Hematopoietic multipotent progenitor cell treated with erythropoietin and hydrocortisone succinate and interleukin-3 and kit ligand, for 4 days (in vitro differentiated cells): ENCODE data around the gene CCDC127.
"Not testable (repeated sequence)": the region's sequence is repeated elsewhere in the genome, so short reads cannot be mapped to it uniquely, and the experiment has no call there.

ENCODE experiments used
- DNase-seq: peaks from one replicate; pipeline ENCODE4 v3.0.0-alpha.2; 2015

The CCDC127 gene, protein sequence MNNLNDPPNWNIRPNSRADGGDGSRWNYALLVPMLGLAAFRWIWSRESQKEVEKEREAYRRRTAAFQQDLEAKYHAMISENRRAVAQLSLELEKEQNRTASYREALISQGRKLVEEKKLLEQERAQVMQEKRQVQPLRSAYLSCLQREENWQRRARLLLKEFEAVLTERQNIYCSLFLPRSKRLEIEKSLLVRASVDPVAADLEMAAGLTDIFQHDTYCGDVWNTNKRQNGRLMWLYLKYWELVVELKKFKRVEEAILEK

DNA sequence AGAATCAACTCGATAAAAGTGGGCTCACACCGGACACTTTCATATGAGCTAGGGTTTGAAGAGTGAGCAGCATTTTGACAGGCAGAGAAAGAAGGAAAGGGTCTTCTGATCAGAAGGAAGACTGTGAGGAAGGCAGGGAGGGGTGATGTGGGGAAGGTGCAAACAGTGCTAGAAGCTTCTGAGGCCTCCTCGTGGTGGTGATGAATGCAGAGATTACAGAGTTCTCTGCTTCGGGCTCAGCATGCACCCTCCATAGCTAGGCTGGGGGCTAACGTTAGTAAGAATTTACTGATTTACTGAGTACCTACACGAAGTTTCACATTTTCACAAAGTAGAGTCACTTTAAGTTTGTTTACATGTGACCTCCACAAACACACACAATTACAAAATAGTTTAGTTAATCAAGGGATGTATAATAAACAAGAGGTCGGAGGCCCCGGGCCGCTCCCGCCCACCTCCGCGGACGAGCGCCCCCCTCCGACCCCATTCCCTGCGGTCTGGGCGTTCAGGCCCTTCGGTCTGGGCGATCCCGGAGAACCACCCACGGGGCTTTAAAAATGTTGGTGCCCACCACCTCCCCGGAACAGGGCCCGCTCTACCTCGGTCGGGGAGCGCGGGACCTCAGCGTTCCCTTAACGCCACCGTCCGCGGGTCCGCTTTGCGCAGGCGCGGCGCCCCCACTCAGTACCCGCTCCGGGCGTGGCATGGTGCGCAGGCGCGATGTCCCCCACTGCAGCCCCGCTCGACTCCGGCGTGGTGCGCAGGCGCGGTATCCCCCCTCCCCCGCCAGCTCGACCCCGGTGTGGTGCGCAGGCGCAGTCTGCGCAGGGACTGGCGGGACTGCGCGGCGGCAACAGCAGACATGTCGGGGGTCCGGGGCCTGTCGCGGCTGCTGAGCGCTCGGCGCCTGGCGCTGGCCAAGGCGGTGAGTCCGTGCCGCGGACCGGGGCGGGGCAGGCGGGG, at the start of gene CCDC127, which contains the start of gene SDHA:
Gene CCDC127, minus strand, starts transcription at position 660 of the 963 bp plus-strand sequence. CDS start 1,304 bp downstream, outside the sequence.
Gene SDHA, plus strand, starts transcription at position 827 of the 963 bp plus-strand sequence. Its CDS starts 36 bp downstream, at position 863.
- DNase-seq: peak; percentile 98

DNA sequence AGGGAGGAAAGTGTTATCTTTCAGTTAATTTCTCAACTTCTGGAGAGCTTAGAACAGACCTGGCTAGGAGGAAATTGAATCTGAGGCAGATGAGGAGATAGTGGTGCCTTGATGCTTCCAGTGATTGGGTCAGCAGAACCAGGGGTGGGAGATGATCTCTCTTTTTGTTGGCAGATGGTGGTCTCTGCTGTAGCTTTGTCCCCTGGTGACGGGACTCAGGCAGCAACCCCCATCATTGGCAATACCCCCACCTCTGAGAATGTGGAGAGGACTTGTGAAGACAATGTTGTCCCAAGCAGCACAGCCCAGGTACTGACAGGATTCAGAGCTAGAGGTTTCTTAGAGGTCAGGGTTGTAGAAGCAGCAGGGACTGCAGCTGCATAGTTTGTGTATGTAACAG, 49.8 kb upstream of the CCDC127 start:
- no peak for DNase-seq

DNA sequence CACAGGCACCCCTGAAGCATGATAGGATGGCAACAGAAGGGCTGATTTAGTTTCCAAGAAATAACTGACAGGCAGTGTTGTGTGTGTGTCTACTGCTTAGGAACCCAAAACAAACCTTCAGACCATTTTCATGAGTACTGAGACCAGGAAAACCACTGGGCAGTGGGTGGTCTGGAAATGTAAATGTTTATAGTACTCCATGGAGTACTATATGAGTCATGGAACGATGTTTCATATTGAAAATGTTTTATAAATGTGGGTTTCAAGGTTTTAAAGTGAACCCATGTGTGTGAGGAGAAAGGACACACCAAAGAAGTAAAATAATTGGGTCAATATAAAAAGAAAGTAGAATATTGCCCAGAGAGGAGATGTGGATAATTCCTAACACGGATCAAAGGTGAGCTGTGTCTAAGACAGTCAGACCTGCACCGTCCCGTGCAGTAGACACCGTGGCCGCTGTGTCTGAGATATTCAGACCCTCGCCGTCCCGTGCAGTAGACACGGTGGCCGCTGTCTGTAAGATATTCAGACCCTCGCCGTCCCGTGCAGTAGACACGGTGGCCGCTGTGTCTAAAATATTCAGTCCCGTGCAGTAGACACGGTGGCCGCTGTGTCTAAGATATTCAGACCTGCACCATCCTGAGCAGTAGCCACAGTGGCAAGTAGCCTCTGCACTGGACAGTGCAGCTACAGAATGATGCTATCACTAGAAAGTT, 48.5 kb upstream of the CCDC127 start:
- not testable (repeated sequence) for DNase-seq

DNA sequence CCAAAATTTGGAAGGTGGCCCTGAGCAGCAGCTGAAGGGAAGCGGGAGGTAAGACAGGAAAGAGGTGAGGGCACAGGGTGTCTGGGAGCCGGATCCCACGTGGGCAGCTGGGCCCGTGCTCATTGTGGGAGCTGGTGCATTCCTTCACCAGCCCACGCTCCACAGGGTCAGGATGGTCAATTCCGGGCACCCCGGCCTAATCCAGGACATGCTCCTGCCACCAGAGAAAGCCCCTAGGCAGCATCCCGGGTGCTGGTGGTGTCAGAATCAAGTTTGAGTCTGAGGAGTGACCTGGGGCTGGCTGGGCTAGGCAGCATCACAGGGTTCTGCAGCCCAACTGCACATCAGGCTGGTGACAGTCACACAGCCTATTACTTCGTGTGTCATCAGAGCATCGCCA, 46.4 kb upstream of the CCDC127 start:
- no peak for DNase-seq

DNA sequence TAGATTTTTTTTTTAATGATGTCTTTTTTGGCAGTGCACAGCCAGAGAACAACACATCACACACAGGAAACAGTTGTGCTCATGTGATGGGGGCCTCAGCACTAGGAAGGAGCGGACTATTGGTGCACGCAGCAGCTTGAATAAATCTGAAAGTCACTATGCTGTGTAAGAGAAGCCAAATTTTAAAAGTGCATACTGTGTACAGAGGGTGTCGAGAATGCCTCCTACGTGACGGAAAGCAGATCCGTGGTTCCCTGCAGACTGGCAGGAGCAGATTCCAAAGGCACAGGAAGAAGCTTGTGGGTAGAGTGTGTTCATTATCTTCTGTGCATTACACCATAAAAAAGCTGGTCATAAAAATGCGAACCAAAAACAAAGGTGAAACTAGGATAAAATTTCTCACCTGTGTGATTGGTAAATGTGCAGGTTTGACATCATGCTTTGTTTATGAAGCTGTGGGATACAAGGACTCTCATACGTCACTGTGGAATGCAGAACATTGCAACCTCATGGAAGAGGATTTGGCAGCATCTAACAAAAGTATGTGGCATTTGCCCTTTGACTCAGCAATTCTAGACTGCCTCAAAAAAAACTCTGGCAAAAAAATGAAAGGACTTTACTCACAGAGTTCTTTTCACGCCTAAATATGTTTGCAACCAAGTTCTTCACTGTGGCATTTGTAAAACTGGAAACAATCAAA, 45.5 kb upstream of the CCDC127 start:
- DNase-seq: not testable (repeated sequence)

DNA sequence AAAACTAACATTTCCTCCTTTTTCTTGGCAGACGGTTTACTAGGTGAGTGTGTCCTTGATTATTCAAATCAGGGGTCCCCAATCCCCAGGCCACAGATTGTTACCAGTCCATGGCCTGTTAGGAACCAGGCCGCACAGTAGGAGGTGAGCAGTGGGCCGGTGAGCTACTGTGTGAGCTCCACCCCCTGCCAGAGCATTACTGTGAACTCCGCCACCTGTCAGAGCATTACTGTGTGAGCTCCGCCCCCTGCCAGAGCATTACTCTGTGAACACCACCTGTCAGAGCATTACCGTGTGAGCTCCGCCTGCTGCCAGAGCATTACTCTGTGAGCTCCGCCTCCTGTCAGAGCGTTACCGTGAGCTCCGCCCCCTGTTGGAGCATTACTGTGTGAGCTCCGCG, 39.2 kb upstream of the CCDC127 start:
- no peak for DNase-seq

DNA sequence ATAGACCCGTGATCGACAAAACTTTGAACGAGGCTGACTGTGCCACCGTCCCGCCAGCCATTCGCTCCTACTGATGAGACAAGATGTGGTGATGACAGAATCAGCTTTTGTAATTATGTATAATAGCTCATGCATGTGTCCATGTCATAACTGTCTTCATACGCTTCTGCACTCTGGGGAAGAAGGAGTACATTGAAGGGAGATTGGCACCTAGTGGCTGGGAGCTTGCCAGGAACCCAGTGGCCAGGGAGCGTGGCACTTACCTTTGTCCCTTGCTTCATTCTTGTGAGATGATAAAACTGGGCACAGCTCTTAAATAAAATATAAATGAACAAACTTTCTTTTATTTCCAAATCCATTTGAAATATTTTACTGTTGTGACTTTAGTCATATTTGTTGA, 38.4 kb upstream of the CCDC127 start:
- not testable (repeated sequence) for DNase-seq

DNA sequence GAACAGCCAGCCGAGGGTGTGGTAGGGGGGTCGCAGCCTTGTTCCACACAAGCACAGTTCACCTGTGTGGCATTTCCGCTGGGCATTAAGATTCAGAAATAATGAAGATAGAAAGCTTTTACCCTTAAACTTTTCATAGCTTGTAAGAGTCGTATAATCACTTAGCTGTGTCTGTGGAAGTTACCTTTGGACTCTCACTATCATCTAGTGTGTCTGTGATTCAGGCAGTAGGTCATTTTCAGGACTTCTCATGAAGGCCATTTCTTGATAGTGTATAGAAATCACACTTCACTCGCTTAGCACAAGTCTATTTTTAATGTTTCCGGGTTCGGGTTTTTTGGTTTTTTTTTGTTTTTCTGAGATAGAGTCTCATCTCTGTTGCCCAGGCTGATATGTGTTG, 37.2 kb upstream of the CCDC127 start:
- not testable (repeated sequence) for DNase-seq

DNA sequence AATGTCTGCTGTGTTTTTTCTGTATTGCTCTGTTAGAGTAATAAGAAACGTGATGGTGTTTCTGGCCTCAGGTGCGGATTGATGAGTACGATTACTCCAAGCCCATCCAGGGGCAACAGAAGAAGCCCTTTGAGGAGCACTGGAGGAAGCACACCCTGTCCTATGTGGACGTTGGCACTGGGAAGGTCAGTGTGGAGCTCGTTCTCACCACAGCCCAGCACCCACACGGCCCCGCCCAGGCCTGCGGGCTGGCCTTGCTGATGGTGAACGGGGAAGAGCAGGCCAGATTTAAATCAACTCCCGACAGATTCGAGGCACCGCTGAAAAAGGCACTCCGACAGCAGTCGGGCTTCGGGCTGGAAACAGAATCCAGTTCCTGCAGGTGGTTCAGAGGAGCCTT, 36.4 kb upstream of the CCDC127 start:
- not testable (repeated sequence) for DNase-seq

DNA sequence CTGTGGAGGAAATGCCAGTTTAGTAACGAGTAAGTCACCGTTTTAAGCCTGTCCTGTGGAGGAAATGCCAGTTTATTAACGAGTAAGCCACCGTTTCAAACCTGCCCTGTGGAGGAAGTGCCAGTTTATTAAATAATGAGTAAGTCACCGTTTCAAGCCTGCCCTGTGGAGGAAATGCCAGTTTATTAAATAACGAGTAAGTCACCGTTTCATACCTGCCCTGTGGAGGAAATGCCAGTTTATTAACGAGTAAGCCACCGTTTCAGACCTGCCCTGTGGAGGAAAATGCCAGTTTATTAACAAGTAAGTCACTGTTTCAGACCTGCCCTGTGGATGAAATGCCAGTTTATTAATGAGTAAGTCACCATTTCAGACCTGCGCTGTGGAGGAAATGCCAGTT, 34.6 kb upstream of the CCDC127 start:
- DNase-seq: no peak

DNA sequence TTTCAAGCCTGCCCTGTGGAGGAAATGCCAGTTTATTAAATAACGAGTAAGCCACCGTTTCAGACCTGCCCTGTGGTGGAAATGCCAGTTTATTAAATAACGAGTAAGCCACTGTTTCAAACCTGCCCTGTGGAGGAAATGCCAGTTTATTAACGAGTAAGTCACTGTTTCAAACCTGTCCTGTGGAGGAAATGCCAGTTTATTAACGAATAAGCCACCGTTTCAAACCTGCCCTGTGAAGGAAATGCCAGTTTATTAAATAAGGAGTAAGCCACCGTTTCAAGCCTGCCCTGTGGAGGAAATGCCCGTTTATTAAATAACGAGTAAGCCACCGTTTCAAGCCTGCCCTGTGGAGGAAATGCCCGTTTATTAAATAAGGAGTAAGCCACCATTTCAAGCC, 34.0 kb upstream of the CCDC127 start:
- not testable (repeated sequence) for DNase-seq

DNA sequence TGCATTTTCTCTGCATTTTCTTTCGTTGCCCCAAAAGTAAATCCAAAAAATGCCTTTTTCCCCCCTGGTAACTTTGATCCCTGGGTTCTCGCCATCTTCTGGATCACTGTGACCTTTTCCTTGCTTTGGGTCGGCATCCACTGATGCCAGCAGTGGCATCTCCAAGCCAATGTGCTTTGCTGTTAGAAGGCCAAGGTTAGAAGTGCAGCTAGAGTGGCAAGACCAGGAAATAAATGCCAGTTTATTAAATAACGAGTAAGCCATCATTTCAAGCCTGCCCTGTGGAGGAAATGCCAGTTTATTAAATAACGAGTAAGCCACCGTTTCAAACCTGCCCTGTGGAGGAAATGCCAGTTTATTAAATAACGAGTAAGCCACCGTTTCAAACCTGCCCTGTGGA, 33.6 kb upstream of the CCDC127 start:
- DNase-seq: not testable (repeated sequence)

DNA sequence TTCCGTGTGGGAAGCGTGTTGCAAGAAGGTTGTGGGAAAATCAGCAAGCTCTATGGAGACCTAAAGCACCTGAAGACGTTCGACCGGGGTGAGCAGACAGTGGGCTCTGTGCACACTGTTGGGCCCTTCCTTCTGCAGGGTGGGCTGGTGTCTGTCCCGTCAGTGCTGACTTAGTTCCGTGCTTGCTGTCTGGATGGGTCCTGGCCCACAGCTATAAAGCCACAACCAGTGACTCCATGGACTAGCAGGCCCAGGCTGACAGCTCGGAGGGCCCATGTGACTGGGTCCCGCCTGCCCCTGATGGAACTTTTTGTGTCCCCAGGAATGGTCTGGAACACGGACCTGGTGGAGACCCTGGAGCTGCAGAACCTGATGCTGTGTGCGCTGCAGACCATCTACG, 33.1 kb upstream of the CCDC127 start:
- not testable (repeated sequence) for DNase-seq

DNA sequence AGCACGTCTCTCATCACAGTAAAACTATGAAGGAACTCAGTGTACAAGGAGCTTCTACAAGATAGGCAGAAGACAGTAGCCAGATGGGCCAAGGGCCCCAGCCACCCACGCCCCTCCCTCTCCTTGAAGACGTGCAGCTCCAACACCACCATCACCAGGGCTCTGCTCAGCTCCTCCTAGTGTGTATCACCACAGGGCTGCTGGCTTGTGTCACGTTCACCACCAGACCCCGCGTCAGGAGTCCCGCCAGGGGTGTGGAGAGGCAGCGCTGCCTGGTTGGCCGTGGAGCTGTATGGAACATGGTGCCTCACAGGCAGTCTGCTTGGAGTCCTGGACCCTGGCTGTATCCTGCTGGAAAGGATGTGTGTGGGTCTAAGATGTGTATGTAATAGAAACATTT, 32.4 kb upstream of the CCDC127 start:
- not testable (repeated sequence) for DNase-seq

DNA sequence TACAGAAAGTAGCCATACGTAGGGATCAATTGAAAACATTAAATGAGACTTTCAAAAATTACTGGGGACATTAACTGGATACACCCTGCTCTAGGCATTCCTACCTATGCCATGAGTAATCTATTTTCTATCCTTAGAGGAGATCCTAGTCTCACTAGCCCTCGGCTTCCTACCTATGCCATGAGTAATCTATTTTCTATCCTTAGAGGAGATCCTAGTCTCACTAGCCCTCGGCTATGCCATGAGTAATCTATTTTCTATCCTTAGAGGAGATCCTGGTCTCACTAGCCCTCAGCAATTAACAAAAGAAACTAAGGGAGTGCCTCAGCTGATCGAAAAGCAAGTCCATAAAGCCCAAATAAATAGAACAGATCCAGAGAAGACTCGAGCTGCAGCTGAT, 27.8 kb upstream of the CCDC127 start:
- not testable (repeated sequence) for DNase-seq

DNA sequence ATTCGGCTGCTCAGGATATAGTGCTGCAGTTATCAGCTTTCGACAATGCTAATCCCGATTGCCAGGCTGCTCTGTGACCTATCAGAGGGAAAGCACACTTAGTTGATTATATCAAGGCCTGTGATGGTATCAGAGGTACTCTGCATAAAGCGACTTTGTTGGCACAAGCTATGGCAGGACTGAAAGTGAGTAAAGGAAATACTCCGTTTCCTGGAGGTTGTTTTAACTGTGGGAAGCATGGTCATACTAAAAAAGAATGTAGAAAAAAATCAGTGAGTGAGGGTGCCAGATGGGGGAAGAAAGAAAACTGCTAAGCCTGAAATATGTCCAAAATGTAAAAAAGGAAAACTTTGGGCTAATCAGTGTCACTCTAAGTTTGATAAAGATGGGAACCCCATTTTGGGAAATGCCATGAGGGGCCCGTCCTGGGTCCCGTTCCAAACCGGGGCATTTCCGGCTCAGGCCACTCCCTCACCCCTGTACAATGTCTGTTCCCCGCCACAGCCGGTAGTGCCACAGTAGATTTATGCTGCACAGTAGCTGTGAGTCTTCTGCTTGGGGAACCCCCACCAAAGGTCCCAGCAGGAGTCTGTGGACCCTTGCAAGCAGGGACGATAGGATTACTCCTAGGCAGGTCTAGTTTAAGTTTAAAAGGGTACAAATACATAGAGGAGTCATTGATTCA, 25.9 kb upstream of the CCDC127 start:
- not testable (repeated sequence) for DNase-seq

DNA sequence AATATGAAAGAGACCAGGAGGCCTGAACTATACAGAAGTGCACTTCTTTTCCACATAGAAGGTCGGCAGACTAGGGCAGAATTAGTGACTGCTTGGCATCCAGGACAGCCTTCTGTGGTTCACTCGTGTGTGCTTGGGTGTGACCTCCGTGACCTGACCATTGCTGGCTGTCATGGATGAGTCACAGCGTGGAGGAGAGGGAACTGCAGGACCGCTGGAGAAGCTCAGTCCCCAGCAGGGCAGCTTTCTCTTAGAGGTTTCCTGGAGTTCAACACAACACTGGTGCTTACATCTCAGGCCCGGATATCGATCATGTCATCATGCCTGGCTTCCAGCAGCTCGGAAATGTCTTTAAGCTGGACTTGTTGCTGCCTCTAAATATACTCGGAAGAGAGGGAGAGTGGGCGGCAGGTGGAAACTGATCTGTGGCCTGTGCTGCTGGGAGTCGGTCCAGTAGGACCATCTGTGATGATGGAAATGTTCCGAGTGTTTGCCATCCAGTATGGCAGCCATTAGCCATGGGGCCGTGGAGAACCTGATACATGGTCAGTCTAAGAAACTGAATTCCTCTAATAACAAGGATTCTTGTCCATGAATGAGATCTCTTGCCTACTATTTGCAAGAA, 23.2 kb upstream of the CCDC127 start:
- DNase-seq: not testable (repeated sequence)

DNA sequence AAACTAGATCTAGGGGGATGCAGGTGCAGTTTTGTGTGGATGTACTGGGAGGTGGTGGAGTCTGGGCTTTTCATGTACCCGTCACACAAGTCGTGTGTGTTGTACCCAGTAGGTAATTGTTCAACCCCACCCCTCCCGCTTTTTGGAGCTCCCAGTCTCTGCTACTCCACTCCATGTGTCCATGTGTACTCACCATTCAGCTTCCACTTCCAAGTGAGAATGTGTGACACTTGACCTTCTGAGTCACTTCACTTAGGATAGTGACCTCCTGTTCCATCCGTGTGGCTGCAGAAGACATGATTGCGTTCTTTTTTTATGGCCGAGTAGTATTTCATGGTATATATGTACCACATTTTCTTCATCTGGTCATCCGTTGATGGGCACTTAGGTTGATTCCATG, 22.6 kb upstream of the CCDC127 start:
- DNase-seq: not testable (repeated sequence)

DNA sequence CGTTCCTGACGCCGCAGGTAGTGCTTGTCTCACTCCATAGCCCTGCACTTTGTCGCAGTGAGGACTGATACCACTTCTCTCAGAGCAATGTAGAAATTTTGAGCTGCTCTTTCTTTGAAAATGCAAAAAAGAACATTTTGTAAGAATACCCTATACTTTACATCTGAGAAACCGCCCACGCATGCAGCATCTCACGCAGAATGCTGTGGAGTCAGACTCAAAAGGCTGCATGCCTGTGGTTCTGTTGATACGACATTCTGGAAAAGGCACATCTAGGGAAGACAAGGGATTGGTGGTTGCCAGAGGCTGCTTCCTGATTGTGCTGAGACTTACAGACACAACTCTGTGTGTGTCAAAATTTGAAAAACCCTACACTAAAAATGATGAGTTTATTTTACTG, 20.0 kb upstream of the CCDC127 start:
- DNase-seq: not testable (repeated sequence)

DNA sequence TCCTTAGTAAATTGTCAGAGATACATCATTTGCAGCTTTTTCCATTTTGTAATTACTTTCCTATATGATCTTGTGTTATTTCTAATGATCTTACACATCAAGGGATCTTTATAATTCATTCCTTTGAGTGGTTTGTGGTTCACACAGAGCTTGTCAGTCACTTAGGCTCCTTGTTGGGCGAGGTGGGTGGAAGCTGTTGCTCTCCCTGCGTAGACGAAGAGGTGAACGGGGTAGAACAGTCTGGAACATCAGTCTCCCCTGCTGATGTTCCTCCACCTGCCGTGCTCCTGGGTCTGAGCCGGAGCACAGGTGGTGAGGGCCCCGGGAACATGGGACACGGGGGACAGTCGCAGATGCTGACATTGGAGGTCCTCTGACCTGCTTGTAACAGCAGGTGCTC, 17.6 kb upstream of the CCDC127 start:
- not testable (repeated sequence) for DNase-seq

DNA sequence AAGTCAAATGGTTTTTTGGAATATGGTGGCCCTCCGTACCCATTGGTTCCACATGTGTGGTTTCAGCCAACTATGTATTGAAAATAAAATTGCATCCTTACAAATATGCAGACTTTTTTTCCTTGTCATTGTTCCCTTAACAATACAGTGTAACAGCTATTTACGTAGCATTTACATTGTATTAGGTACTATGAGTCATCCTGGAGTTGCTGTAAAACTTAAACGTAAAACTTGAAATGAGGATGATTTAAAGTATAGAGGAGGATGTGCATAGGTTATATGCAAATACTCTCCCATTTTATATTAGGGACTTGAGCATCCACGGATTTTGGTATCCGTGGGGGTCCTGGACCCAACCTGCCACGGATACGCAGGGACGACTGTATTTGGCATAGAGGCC, 16.5 kb upstream of the CCDC127 start:
- no peak for DNase-seq
